GM21737 (cell line): ENCODE results near the gene ALDH1A2.
"Not testable (repeated sequence)": the region's sequence is repeated elsewhere in the genome, so short reads cannot be mapped to it uniquely, and the experiment has no call there.

Experiments
- ATAC-seq: cut with Tn5 transposase; IDR thresholded peaks from one replicate; pipeline ENCODE4 v1.9.1; 2021; ENCODE audit warnings: mild to moderate bottlenecking, moderate library complexity; ENCODE audit not compliant: unreplicated experiment

The ALDH1A2 gene

DNA sequence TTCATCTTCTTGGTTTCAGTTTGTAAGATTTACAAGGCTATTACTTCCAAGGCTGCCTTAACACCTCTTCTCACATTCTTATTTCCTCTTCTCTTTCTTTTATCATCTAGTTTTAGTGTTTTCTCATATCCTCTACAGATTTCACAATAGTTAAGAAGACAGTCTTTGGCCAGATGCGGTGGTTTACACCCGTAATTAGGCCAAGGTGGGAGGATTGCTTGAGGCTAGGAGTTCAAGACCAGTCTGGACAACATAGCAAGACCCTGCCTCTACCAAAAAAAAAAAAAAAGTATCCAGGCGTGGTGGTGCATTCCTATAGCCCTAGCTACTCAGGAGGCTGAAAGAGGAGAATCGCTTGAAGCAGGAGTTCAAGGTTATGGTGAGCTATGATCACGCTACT is 3.5 kb upstream of the ALDH1A2 start:
- no peak for ATAC-seq

DNA sequence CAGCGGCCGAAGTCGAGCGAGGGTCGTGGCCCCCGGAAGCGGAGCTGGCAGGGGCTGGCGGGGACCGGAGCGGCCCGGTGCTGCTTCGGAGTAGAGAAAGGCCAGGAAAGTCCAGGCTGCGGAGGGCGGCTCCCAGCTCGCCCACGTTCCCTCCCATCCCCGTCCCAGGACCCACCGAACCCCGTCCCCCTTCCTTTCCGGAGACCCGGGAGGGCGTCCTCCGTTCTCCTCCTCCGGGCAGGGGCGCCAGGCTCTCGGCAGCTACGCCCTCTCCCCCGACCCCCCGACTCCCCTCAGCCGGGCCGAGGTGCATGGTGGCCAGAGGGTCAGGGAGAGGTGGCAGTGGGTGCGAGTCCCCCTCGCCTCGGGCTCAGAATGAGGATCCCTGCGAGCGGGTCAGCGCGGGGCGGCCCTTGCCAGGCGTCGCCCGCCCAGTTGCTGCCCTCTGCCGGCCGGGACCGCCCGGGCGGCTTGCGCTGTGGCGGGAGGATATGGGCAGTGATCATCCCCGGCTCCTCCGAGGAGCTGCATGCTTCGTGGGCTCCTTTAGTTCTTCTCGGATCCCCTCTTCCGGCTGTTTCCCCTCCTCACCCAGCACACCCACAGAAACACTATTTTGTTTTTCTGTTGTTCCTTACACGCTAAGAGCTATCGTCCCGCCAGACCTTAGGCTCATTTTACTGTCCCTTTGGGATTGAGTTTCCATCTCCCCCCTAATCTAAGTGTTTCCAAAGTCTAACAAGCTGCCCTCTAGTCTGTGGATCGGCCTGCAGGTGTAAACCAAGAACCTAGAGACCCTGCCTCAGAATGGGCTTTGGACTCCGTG is 744 bp upstream of the ALDH1A2 start:
- ATAC-seq: no peak

- no peak for ATAC-seq
Observed at GRCh38 chr15:58064980-58065444, 499 bp downstream of the ALDH1A2 start.

GRCh38 chr15:58064082-58064979 is 1.2 kb downstream of the ALDH1A2 start:
- ATAC-seq: no peak

DNA sequence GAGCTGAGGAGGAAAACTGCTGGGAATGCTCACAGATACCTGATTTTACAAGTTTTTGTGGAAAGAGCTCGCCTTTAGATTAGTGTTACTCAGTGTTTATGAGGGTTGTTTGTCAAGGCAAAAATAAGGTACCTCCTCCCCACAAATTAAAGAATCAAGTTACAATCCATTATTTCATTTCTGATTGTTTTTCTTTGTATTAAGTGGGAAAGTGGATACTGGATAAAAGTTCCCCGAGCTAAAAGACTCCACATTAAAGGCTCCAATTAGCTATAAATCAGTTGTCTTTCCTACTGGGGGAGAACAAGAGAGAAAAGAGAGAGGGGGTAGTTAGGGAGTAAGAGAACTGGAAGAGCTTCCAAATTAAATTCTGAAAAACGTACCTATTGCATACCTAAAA is 1.9 kb downstream of the ALDH1A2 start:
- no peak for ATAC-seq

GRCh38 chr15:58062983-58063382 is 2.5 kb downstream of the ALDH1A2 start:
- ATAC-seq: no peak

DNA sequence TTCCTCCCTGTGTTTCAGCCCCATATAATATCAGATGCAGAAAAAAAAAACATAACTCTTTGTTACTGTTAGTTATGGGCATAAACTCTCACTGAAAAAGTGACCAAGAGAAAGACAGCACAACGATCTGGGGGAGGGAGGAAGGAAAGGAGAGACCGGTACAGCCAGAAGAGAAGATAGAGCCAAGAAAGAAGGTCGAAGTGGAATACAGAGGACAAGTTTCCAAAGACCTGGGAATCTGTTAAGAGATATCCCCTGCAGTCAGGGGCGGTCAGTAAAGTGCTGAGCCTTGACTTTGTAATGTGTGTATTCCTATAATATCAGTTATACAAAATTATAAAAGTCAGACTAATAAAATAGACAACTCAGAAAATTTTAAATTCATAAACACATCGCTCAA is 3.3 kb downstream of the ALDH1A2 start:
- no peak for ATAC-seq

- ATAC-seq: no peak
Observed at GRCh38 chr15:58060575-58060974, 4.9 kb downstream of the ALDH1A2 start.

DNA sequence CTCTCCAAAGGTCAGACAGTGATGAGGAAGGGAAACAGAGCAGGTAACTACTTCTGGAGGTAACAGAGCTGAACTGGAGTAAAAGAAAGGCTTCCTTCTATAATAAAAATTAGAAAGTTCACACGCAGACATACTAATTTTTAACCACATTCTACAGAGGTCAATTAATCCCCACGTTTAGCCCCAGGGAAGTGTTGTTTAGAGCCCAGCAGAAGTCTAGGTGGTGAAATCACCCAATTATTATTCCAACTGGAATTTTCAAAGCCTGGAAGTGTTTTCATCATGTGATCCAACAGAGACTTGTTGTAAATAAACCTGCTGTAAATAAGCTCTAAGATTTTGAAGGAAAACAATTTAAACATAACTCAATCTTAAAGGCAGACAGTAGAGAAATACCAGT is 6.8 kb downstream of the ALDH1A2 start:
- no peak for ATAC-seq

- ATAC-seq: no peak
Observed at GRCh38 chr15:58058073-58058472, 7.4 kb downstream of the ALDH1A2 start.

- ATAC-seq: no peak
Observed at GRCh38 chr15:58057559-58057958, 8.0 kb downstream of the ALDH1A2 start.

DNA sequence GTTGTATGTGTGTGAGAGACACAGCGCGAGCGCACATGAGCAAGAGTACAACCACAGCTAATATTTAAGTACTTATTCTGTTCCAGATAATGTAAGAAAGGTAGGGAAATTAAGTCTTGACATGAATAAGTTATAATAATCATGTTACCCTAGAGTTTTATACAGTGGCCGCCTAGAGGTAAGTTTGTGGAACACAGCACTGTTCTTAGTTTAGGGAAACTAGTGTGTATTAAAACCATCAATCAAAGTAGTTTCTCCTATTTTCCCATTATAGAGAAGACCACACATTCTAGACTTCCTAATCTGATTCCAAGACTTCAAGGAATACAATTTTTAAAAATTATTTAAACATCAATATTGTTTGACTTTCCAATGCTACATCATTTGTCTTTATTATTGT is 9.5 kb downstream of the ALDH1A2 start:
- ATAC-seq: no peak

GRCh38 chr15:58053315-58054153 is 12.0 kb downstream of the ALDH1A2 start:
- no peak for ATAC-seq

- ATAC-seq: no peak
Observed at GRCh38 chr15:58052334-58052733, 13.2 kb downstream of the ALDH1A2 start.

- no peak for ATAC-seq
Observed at GRCh38 chr15:58049520-58050227, 15.8 kb downstream of the ALDH1A2 start.

DNA sequence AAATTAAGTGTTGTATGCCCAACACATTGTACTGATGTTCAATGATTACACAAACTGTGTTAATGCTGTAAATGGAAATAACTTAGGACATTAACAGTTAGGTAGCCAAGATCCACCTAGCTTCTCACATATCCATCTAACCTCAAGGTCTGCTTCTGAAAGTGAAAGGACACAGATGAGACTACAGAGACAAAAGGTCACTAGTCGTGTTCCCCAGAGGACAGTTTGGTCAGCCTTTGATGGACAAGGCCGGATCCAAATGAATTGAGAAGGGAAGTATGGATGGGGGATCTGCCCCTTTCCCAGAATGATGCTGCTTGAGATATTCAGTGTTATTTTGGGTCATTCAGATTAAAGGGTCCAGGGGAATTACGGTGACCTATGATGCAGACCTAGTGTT is 17.2 kb downstream of the ALDH1A2 start:
- ATAC-seq: no peak

DNA sequence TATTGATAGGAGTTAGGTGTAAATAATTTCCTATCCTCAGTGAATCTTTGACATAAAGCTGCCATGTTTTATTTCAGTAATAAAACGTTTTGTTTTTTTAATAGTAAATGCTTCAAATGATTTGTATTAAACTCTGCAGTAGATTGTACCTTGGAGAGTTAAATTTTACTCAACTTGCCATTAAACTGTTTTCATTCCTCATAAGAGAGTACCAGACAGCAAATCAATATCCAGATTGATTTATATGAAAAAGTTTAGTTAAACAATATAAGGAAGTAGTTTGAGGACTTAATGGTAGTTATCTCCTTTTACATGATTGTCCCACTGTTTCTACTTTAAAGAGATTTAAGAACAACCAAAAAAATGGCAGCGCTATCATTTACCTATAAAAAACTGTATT is 18.4 kb downstream of the ALDH1A2 start:
- ATAC-seq: no peak

GRCh38 chr15:58046467-58046866 is 19.0 kb downstream of the ALDH1A2 start:
- ATAC-seq: no peak

DNA sequence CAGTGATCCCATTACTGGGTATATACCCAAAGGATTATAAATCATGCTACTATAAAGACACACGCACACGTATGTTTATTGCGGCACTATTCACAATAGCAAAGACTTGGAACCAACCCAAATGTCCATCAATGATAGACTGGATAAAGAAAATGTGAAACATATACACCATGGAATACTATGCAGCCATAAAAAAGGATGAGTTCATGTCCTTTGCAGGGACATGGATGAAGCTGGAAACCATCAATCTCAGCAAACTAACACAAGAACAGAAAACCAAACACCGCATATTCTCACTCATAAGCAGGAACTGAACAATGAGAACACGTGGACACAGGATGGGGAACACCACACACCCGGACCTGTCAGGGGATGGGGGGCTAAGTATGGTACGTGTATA is 20.1 kb downstream of the ALDH1A2 start:
- ATAC-seq: not testable (repeated sequence)

- no peak for ATAC-seq
Observed at GRCh38 chr15:58044551-58044950, 21.0 kb downstream of the ALDH1A2 start.
